Left lung (tissue), 10 donors: ENCODE measurements around the gene TTC7B. TPM values are rescaled to one million over a fixed set of nuclear protein-coding genes. Genes with fewer than 3 reads are reported as not detected.

Experiments
- ATAC-seq: fragments of 200-7000 bp; cut with Tn5 transposase; one replicate; pipeline ENCODE4 v1.9.1; 2020; ENCODE audit warnings: moderate library complexity
- DNase-seq, 4 donors: peaks; one replicate each; pipeline ENCODE4 v3.0.0-alpha.2; 2013 to 2020
- H3K27ac ChIP-seq, 2 donors: fragments of 200-600 bp; sonication (generic) in 1 of 2; one replicate each; pipeline versions ENCODE4 v1.5.0 to v1.8.0; 2020 to 2021
- H3K27me3 ChIP-seq, 2 donors: fragments of 200-600 bp; sonication (generic) in 1 of 2; one replicate each; pipeline versions ENCODE4 v1.5.0 to v1.8.0; 2020 to 2021
- H3K36me3 ChIP-seq, 2 donors: fragments of 200-600 bp; sonication (generic) in 1 of 2; one replicate each; pipeline versions ENCODE4 v1.5.0 to v1.8.0; 2020 to 2021
- H3K4me1 ChIP-seq, 2 donors: fragments of 200-600 bp; one replicate each; pipeline ENCODE4 v1.8.0; 2021
- H3K4me3 ChIP-seq, 2 donors: fragments of 200-600 bp; sonication (generic) in 1 of 2; one replicate each; pipeline versions ENCODE4 v1.5.0 to v1.8.0; 2020 to 2021; ENCODE audit warnings: mild to moderate bottlenecking in 1 of 2
- H3K9me3 ChIP-seq, 2 donors: fragments of 200-600 bp; sonication (generic) in 1 of 2; one replicate each; pipeline versions ENCODE4 v1.5.0 to v1.8.0; 2020 to 2021
- CTCF ChIP-seq, 2 donors: fragments of 200-600 bp; sonication (generic) in 1 of 2; IDR thresholded peaks; one replicate each; pipeline versions ENCODE4 v1.5.0 to v1.8.0; 2021; ENCODE audit warnings: antibody characterized with exemption in 2 of 2
- intact Hi-C, 2 donors: fragments of 100-400 bp; cut with DNase I; formaldehyde crosslinking; loops; one replicate each; pipeline versions ENCODE4 v1.11.2 to v1.14.2; 2022
- polyA plus RNA-seq, 6 donors: library from polyadenylated mRNA; unstranded; fragments of 120-200 nt; gene quantifications; one replicate each; pipeline ENCODE4 v1.2.1, GENCODE V29; 2013; ENCODE audit not compliant: insufficient read length in 6 of 6
- total RNA-seq, 2 donors: library from RNA; stranded (reverse); fragmentation: NEBNext Ultra II Directional; extraction: Animal tissue kit (Norgen Biotek cat#: 25700); gene quantifications; one replicate each; pipeline ENCODE4 v1.2.1, GENCODE V29; 2021
- donor health status: DM: no; HTN: yes; CAD: no.
- donor health status: DM: no; HTN: no; CAD: no.

The TTC7B gene
- total and polyA plus RNA-seq, 8 donors = 26.8 to 47.5 (median 39.5) TPM

- H3K4me1 ChIP-seq = peaks cover 15 to 20% of the 10 kb centered on the region in 2 donors
- TF ChIP-seq CTCF (IDR thresholded peaks at IDR 0.05) = no peak
- ATAC-seq (no peak), DNase-seq (no peak)
- intact Hi-C loops = no loop called here
- no peaks in the 10 kb centered on the region for H3K9me3 ChIP-seq
- H3K4me3 ChIP-seq = no peak overlapping the region
- H3K27me3 ChIP-seq = no peaks in the 10 kb centered on the region
- H3K36me3 ChIP-seq = peaks cover 0 to 3% of the 10 kb centered on the region in 2 donors
- H3K27ac ChIP-seq = no peak overlapping the region
These were observed 175.1 kb downstream of the TTC7B start for GRCh38 chr14:90641168-90641567.

GRCh38 chr14:90639641-90640040, 176.6 kb downstream of the TTC7B start:
- no peak for TF ChIP-seq CTCF (IDR thresholded peaks at IDR 0.05)
- Histone ChIP-seq H3K27me3 (no peaks in the 10 kb centered on the region), H3K27ac (no peak overlapping the region), H3K9me3 (no peaks in the 10 kb centered on the region), H3K36me3 (no peaks in the 10 kb centered on the region), H3K4me1 (peaks cover 5 to 7% of the 10 kb centered on the region in 2 donors), H3K4me3 (no peak overlapping the region)
- intact Hi-C loops = no loop called here
- DNase-seq (no peak), ATAC-seq (no peak)

GRCh38 chr14:90632871-90633270, 183.4 kb downstream of the TTC7B start:
- Histone ChIP-seq H3K36me3 (no peaks in the 10 kb centered on the region), H3K4me3 (no peak overlapping the region), H3K27ac (no peak overlapping the region), H3K9me3 (no peaks in the 10 kb centered on the region), H3K27me3 (no peaks in the 10 kb centered on the region), H3K4me1 (peaks cover 9 to 41% of the 10 kb centered on the region in 2 donors)
- ATAC-seq (peak; percentile 8), DNase-seq (no peak)
- intact Hi-C loops = no loop called here
- TF ChIP-seq CTCF (IDR thresholded peaks at IDR 0.05) = no peak

GRCh38 chr14:90632451-90632850, 183.8 kb downstream of the TTC7B start:
- Histone ChIP-seq H3K4me3 (no peak overlapping the region), H3K9me3 (no peaks in the 10 kb centered on the region), H3K27ac (no peak overlapping the region), H3K27me3 (no peaks in the 10 kb centered on the region), H3K36me3 (no peaks in the 10 kb centered on the region), H3K4me1 (peaks cover 9 to 44% of the 10 kb centered on the region in 2 donors)
- no peak for TF ChIP-seq CTCF (IDR thresholded peaks at IDR 0.05)
- no peak for ATAC-seq
- no peak for DNase-seq
- intact Hi-C loops = no loop called here

GRCh38 chr14:90630171-90630806, 185.9 kb downstream of the TTC7B start:
- peaks cover 9 to 47% of the 10 kb centered on the region in 2 donors for H3K4me1 ChIP-seq
- H3K4me3 ChIP-seq = peak overlapping the region in 1 of 2 donors; percentile 6
- peak in 1 of 4 donors; percentile 71 for DNase-seq
- no peaks in the 10 kb centered on the region for H3K36me3 ChIP-seq
- TF ChIP-seq CTCF (IDR thresholded peaks at IDR 0.05) = no peak
- H3K9me3 ChIP-seq = no peaks in the 10 kb centered on the region
- no peaks in the 10 kb centered on the region for H3K27me3 ChIP-seq
- peak; percentile 75 for ATAC-seq
- H3K27ac ChIP-seq = peak overlapping the region; percentile 70 to 95
- intact Hi-C loops = no loop called here
